NAMALWA (cell line): ENCODE results near the gene STARD10.

Source experiments
- DNase-seq: peaks from one replicate; pipeline ENCODE4 v3.0.0-alpha.2; 2015; ENCODE audit warnings: low spot score

STARD10 gene, protein sequence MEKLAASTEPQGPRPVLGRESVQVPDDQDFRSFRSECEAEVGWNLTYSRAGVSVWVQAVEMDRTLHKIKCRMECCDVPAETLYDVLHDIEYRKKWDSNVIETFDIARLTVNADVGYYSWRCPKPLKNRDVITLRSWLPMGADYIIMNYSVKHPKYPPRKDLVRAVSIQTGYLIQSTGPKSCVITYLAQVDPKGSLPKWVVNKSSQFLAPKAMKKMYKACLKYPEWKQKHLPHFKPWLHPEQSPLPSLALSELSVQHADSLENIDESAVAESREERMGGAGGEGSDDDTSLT

DNA sequence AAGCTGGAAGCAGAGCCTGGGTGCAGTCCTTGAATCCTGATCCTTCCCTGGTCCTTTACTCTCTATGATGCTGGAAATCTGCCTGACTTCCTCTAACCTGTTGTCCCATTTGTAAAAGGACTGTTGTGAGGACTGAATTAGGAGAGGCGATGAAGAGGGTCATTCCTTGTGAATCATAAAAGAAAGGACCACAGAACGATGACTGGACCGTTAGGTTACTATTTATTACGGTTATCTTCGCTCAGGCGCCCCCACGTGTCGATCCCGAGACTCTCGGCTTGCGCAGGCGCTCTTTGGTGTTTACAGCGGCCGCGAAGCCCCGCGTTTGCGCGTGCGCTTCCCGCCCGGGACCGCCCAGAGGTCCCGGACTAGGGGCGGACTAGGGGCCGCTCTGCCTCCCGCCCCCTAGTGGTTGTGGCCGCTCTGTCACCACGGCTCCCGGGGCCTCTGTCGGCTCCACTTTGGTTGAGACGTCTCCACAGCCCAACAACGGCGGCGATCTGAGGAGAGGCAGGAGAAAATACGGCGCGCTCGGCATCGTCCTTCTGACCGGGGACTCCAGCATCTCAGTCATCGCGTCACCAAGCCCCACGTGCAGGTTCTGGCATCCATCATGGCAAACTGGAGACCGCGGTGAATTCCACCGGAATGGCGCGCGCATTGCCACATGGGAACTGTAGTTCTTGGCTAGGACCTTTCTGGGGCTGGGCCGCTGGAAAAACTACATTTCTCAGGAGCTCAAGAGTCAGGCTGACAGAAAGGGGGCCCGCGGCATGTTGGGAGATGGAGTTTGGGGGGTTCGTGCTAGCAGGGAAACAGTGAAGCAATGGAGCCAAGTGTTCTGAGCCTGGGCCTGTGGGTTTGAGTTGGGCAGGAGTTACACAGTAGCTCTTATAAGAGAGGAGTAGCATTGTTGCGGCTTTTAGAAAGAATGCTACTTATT lies at the start of gene STARD10:
Gene STARD10 (minus strand): TSS at position 623 of the 943 bp plus-strand sequence. CDS start 12,866 bp downstream, outside the sequence.
- peak; percentile 97 for DNase-seq

DNA sequence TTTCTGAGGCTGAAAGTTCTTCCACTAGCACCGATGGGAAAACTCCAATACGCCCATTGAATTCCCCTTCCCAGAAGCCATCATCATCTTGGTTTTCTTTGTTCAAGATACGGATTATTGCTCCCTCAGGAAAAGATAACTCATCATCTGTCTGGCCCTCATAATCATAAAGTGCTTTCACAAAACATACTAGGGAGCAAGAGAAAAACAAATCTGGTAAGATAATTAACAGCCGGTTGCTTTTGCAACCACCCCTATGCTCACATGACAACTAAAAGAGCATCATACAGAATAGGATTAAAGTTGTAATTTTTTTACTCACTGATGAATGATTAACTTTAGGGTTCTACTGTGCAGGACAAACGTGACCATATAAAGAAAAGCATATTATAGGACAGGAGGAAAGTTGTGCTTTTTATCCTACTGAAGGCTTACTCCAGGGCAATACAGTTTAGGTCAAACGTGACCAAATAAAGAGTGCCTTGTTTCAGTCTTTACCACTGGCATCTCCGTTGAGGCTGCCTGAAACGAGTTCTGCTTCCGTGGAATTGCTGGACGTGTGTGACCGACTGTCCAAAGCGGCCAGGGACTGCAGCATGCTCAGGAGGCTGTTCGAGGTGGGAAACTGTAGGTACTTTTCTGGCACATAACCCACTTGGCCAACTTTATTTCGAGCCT lies 48.9 kb upstream of the STARD10 start:
- no peak for DNase-seq

DNA sequence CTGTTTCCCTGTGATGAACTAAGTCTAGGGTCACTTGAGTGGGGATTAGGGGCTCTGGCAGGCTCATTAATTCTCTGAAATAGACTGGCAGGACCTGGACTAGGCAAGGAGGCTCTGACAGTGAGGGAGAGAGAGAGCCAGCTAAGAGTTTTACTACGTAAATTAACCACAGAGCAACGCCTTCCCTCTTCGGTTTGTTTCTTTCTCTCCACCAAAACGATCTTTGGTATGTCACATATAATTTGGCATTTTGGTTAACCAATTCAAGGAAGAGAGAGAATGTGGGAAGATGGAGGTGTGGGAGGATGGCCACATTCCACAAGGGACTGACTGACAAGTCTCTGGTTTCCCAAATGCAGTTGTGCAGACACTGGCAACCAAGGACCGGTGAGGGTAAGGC lies 48.3 kb upstream of the STARD10 start:
- no peak for DNase-seq

DNA sequence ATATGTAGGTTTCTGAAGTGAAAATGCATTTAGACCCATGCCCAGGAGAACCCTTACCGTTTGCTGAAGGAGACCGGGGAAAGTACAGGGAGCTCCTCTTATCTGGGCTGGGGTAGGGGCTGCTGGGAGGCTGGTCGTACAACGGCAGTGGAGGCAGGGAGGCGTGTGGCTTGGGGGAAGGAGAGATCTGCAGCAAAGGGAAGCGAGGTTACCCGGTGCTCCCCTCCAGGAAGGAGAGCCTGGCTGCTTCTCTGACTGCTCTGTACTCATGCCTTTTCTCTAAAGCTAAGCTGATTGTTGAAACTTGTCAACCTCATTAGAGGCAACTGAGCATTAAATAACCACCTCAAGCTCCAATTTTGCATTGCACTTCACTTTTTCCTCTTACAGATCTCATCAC lies 47.5 kb upstream of the STARD10 start:
- DNase-seq = no peak

DNA sequence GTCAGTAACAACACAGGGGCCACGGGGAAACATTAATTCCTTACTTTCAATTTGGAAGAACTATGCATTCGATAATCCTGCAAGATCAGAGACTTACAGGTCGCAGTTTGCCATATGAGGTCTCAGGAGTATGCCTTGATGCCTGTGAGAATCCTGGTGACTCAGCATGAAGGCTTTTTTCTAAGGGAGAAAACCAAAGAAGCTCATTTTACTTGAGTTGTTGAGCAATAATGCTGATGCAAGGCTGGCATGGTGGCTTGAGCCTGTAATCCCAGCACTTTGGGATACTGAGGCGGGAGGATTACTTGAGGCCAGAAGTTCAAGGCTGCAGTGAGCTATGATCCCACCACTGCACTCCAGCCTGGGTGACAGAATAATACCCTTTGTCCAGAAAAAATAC lies 46.9 kb upstream of the STARD10 start:
- DNase-seq = no peak

DNA sequence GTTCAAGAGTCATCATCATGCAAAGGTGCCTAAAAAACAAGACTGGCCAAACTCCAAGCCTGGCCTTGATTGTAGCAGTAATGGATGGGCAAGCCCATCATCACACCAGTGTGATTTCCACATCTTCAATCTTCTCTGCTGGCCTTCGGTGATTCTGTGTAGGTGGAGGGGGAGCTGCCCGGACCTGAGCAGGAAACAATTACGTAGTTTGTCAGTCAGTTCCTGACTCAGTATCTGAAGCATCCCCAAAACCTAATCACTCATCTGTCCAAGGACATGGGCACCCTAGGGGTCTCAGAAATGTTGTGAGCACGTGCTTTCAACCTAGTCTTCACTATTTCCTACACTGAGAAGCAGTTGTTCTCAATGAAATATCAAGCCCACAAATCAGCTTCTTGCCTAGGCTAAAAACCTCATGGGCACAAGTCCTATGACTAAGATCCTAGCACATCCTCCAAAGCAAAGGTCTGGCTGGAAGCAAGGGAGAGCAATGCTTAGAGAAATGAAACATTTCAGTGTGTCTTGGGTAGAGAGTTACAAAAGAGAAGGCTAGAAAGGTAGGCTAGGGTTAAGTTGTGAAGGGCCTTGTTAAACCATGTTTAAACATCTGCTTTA lies 45.0 kb upstream of the STARD10 start:
- no peak for DNase-seq

DNA sequence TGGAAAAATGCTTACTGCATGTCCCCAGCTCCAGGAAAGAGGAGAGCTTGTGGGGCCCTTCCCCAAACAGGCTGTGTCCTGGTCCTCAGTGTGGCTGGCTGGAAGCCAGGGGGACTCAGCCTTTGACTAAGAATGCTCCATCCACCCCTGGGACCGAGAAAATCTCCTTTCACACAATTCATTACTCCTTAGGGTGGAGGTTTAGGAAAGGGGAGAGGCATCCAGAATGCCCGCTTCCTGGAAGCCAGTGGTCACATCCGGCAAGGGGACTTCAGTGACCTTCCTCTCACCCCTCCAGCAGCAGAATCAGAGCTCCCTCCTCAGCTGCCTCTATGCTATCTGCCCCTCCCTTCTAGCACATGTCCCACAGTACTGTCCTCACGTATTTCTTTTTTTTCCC lies 42.3 kb upstream of the STARD10 start:
- no peak for DNase-seq

DNA sequence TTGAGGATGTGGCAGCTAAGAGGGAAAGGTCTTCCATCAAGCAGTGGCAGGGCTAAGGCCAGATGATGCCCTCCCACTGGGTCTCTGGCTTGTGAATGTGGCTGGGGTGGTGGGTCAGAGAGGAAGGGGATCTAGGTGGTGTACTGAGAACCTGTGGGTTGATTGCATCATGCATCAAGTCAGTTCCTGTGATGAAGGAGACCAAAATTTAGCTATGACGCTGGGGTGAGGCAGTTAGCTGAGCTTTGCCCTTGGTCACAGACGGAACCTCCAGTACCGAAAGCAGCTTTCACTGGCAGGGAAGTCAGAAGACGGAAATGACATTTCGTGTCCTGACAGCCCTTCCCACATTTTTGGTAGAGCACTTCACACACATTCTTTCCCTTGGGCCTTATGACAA lies 41.1 kb upstream of the STARD10 start:
- peak; percentile 3 for DNase-seq

DNA sequence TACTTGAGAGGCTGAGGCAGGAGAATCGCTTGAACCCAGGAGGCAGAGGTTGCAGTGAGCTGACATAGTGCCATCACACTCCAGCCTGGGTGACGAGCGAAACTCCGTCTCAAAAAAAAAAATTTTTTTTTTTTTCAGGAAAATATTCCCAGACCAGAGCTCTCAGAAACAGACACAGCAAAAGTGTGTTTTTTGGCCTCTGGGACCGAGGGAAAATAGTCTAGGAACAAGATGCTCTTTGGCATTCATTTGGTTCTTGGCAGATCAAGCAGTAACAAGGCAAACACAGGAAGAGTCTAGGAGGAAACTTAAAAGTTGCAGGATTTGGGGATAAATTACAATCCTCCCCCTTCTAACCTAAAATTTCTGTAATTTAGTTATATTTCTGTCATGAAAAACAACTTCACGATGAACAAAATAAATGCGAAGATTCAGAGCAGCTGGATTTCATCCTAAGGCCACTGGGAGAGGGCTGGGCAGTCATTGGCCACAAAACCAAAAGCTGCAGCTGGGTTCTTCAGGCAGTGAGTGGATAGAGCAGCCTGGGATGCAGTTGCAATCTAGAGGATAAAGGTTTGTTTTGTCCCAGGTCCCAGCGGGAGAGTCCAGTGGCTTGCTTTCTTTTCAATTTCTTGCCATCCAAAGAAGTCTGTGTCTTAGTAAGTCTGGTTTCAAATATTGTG lies 40.1 kb upstream of the STARD10 start:
- peak; percentile 4 for DNase-seq

DNA sequence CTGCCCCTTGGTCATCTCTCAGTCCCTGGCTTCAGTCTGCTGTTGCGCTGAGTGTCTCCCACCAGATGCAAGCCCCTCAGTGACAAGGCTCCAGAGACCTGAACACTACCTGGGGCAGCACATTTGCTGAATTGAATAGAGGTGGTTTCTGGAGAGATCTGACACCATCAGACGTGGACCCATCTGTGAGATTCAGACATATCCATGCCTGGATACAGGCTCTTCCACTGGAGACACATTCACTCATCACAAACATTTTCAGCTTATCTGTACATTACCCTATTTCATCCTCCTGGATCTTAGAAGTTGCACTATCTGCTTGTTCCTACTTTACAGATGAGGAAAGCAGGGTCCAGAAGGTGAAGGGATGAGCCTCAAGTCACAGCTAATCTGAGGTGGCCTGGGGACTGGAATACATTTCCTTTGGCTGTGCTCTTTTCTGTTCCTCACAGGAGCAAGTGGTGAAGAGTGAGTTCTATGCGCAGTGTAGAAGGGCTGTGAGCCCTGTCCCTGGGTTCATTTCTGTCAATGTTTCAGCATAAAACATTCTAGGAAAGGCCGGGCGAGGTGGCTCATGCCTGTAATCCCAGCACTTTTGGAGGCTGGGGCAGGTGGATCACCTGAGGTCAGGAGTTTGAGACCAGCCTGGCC lies 39.4 kb upstream of the STARD10 start:
- DNase-seq = peak; percentile 4

DNA sequence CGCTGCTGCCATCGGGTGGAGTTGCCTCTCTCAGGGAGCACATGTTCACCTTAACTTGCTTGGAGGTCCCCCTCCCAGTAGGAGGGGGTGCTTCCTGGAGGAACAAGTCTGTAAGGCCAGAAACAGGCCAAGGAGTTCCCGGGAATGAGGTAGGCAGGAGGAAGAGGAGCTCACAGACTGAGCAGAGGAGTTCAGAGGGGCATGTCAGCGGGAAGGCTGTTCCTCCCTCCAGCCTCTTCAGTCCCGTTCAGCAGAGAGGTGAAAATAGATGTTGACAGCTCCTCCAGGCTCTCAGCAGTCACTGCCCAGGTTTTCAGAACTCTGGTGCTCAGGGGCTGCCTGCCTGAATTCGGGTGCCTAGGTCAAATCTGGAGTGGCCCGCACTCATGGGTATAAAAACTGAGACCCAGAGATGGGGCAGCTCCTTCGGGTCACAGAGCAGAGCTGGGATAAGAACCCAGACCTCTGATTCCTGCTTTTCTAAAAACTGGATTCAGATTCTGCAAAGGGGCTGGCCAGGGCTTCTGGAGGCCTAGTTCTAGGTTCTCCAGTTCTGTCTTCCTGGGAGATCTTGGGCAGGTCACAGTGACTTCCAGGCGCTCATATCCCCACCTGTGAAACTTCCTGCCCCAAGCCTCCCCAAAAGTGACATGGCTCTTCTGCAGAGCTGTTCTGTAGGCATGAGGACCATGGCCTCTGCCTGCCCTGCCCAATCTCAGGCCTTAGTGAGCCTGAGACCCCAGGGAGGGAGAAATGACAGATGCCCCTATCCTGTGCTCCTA lies 38.6 kb upstream of the STARD10 start:
- no peak for DNase-seq

DNA sequence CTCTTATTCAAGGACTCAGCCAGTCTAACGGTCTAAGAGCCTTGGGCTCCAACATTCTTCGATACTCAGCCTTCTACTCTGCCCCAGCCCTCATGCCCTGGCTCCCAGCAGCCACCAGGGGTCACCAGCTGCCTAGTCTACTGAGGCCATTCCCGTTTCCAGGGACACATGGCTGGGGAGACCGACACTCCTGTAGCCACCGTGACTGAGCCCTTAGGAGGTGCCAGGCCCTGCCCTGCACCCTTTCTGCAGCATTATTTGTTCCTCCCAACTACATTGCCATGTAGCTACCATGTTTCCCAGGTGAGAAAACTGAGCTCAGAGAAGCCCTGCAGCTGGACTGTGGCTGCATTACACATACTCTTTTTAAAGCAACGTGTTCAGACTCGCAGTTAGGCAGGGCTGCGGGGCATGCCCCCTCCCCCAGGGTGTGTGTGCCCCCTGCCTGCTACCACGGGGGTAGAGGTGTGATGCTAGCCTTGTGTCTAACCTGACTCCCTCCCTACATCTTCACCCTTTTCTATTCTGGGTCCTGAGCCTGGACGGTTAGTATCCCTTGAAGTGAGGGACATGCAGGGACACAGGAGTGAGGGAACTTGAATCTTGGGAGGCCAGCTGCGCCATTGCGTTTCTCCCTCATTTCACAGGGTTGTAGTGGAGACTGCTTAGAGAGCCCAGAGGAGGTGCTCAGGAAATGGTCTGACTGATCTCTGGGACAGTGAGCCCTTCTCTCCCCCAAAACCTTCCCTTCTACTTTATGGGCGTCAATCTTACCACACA lies 37.9 kb upstream of the STARD10 start:
- DNase-seq = peak; percentile 78

DNA sequence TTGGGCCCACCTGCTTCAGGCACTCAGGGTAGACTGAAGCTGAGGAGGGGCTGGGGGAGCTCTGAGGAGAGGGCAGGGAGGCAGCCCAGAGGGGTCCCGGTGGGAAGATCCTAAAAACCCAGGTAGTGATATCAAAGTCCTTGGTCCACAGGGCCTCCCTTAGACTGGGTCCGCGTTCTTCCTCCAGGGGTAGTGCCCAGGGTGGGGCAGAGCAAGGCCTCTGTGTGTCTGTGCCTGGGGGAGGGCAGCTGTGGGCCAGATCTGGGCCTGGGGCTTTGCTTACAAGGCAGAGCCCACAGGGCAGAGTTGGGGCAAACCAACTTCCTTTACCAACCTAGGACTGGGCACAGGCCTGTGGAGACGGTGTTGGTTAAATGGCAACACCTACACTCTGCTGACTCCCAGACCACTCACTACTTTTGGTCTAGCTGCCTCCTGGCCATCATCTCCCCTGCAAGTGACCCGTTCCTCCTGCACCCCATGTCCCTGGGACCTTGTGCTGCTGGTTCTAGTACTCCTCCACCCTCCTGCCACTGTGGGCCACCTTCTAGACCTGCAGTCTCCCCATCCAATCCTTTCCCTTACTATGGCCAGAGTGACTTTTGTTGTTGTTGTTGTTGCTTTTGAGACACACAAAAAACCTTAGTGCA lies 36.2 kb upstream of the STARD10 start:
- DNase-seq = no peak

DNA sequence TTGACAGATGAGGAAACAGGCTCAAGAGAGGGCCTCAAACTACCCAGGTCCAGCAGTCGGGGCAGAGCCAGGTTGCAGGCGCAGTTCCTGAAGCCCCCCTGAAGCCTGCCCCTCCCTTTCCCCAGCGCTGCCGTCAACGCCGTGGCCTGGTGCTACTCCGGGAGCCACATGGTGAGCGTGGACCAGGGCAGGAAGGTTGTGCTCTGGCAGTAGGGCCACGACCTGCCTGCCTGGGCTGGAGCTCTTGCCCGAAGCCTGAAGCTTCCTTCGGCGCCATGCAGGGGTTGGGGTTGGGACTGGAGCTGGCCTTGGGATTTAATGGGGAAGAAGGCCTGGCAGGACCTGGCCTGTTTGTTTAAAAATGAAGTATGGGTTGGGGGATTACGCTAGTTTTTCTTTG lies 35.3 kb upstream of the STARD10 start:
- DNase-seq = no peak

DNA sequence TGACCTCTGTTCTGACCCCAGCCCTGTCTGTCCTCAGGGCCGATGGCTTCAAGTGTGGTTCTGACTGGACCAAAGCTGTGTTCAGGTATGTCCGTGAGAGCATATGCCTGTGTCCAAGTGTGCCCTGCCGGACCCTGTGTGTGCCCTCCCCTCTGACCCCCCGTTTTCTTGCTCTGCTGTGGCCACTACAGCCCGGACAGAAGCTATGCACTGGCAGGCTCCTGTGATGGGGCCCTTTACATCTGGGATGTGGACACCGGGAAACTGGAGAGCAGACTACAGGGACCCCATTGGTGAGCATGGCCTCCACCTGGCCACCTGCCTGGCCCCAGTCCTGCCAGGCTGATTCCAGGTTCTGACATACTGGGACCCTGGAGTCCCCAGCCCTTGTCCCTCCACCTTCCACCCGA lies 34.9 kb upstream of the STARD10 start:
- DNase-seq = no peak

DNA sequence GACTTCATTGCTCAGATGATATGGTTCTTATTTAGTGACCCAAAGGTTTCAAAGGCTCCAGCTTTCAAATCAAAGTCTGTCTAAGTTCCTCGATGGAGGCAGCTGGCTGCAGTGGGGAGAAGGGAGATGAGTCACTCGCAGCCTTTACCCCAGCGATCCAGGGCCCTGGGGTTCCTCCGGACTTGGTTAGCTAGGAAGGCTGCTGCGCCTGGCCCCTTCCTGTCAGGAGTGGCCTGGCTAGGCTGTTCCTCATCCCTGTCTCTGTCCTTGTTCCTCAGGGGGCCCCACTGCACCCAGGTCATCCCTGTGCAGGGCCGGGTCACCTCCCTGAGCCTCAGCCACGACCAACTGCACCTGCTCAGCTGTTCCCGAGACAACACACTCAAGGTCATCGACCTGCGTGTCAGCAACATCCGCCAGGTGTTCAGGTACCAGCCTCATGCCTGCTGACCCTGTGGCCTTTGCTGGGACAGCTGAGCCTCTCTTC lies 34.3 kb upstream of the STARD10 start:
- DNase-seq = no peak

DNA sequence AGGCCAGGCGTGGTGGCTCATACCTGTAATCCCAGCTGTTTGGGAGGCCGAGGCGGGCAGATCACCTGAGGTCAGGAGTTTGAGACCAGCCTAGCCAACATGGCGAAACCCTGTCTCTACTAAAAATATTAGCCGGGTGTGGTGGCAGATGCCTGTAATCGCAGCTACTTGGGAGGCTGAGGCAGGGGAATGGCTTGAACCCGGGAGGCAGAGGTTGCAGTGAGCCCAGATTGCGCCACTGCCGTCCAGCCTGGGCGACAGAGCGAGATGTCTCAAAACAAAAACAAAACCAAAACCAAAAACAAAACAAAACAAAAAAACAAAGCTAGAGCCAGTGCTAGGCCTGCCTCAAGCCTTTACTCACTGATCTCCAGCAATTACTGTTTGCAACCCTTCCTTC lies 33.8 kb upstream of the STARD10 start:
- DNase-seq = peak; percentile 41

DNA sequence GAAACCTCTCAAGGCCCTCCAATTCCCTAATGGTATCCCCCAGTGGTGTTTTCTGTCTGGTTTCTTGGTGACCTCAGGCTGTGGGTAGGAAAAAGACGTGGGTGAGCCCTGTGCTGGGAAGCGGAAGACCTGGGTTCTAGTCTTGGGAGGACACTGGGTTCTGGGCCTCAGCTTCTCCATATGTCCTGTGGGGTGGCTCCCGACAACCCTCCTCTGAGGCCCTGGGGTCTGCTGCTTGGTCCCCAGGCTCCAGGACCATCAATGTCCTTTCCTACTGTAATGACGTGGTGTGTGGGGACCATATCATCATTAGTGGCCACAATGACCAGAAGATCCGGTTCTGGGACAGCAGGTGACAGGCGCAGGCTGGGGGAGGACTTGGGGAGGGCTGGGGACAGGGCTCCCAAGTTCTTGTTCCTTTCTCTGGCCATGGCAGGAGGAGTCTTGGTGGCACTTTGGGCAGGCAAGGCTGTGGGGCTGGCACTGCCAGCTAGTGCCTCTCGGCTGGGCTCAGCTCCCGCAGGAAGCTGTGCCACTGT lies 33.2 kb upstream of the STARD10 start:
- no peak for DNase-seq
